SK-N-SH (cell line): ENCODE results near the gene ATP2B2. TPM values are rescaled to one million over a fixed set of nuclear protein-coding genes. Genes with fewer than 3 reads are reported as not detected.

Experiments used
- CTCF ChIA-PET: fragments of 300-600, 350-600 bp; formaldehyde crosslinking; extraction: SDS; loops from one replicate; lab custom pipeline; 2021; lab: Yijun Ruan, JAX
- POLR2A ChIA-PET: fragments of 350-600 bp; sonication (Branson Sonifier 250); formaldehyde crosslinking; extraction: SDS; loops from one replicate; lab custom pipeline; 2020; ENCODE audit warnings: antibody characterized with exemption, inconsistent platforms; lab: Yijun Ruan, JAX
- DNase-seq: peaks from one replicate; pipeline ENCODE4 v3.0.0; 2012
- H2AFZ ChIP-seq: fragments of 200-600 bp; sonication (generic); 2 replicates; pipeline ENCODE4 v1.8.1; 2016; ENCODE audit warnings: antibody characterized with exemption, mild to moderate bottlenecking, low read depth
- H3F3A ChIP-seq: fragments of 200-600 bp; sonication (generic); replicated peaks from 2 replicates; pipeline ENCODE3; 2016; ENCODE audit warnings: antibody characterized with exemption, mild to moderate bottlenecking; ENCODE audit not compliant: insufficient read depth
- H3K27ac ChIP-seq, 2 experiments: fragments of 200-500 bp in 1 of 2; fragments of 200-600 bp in 1 of 2; sonication (Bioruptor generic) in 1 of 2; sonication (generic), shearing (Covaris generic) in 1 of 2; 2 replicates each; pipeline versions ENCODE4 v1.5.1 to v1.6.1; 2014 to 2016; ENCODE audit warnings: low read depth in 2 of 2, inconsistent platforms in 1 of 2, low read length in 1 of 2, mild to moderate bottlenecking in 1 of 2, mixed read lengths in 1 of 2
- H3K27me3 ChIP-seq: fragments of 200-600 bp; sonication (generic), shearing (Covaris generic); 2 replicates; pipeline ENCODE4 v1.6.1; 2016; ENCODE audit warnings: mixed run types; ENCODE audit not compliant: insufficient read depth
- H3K36me3 ChIP-seq, 2 experiments: fragments of 200-500 bp in 1 of 2; fragments of 200-600 bp in 1 of 2; sonication (Bioruptor generic) in 1 of 2; sonication (generic) in 1 of 2; replicated peaks in 1 of 2; 2 replicates each; pipeline versions ENCODE3 to v1.5.1; 2014 to 2016; ENCODE audit warnings: low read length in 1 of 2, mild to moderate bottlenecking in 1 of 2; ENCODE audit not compliant: insufficient read depth in 2 of 2, control insufficient read depth in 1 of 2
- H3K4me1 ChIP-seq, 2 experiments: fragments of 200-500 bp in 1 of 2; fragments of 200-600 bp in 1 of 2; sonication (Bioruptor generic) in 1 of 2; sonication (generic), shearing (Covaris generic) in 1 of 2; 2 replicates each; pipeline versions ENCODE4 v1.5.1 to v1.6.1; 2014 to 2016; ENCODE audit warnings: low read depth in 1 of 2, low read length in 1 of 2, mixed run types in 1 of 2; ENCODE audit not compliant: insufficient read depth in 2 of 2, control insufficient read depth in 1 of 2
- H3K4me2 ChIP-seq: fragments of 200-600 bp; sonication (generic), shearing (Covaris generic); 2 replicates; pipeline ENCODE4 v1.6.1; 2017; ENCODE audit warnings: mixed run types
- H3K4me3 ChIP-seq, 2 experiments: fragments of 200-500 bp in 1 of 2; fragments of 200-600 bp in 1 of 2; sonication (Bioruptor generic) in 1 of 2; sonication (generic), shearing (Covaris generic) in 1 of 2; 2 replicates each; pipeline versions ENCODE4 v1.5.1 to v1.8.1; 2014 to 2016; ENCODE audit warnings: low read depth in 2 of 2, inconsistent platforms in 1 of 2, low read length in 1 of 2, mild to moderate bottlenecking in 1 of 2, mixed read lengths in 1 of 2, moderate library complexity in 1 of 2
- H3K79me2 ChIP-seq: fragments of 200-600 bp; sonication (generic); 2 replicates; pipeline ENCODE4 v1.8.1; 2017; ENCODE audit warnings: mild to moderate bottlenecking; ENCODE audit not compliant: insufficient read depth
- H3K9ac ChIP-seq: fragments of 200-600 bp; sonication (generic); 2 replicates; pipeline ENCODE4 v1.6.1; 2017; ENCODE audit warnings: mixed run types
- H3K9me2 ChIP-seq: fragments of 200-600 bp; sonication (generic); 2 replicates; pipeline ENCODE4 v1.6.1; 2017; ENCODE audit warnings: mixed run types
- H3K9me3 ChIP-seq: fragments of 200-600 bp; sonication (generic); 2 replicates; pipeline ENCODE4 v1.6.1; 2017; ENCODE audit warnings: mixed run types, mild to moderate bottlenecking, moderate library complexity
- H4K20me1 ChIP-seq: fragments of 200-600 bp; sonication (generic); 2 replicates; pipeline ENCODE4 v1.6.1; 2017; ENCODE audit warnings: mild to moderate bottlenecking, mixed run types; ENCODE audit not compliant: insufficient read depth
- CHD2 ChIP-seq: fragments of 150-350 bp; IDR thresholded peaks from 2 replicates; pipeline ENCODE4 v1.6.1; 2018; ENCODE audit warnings: low read length; ENCODE audit not compliant: partially characterized antibody
- GABPA ChIP-seq: IDR thresholded peaks from 2 replicates; pipeline ENCODE4 v1.4.0; 2012; ENCODE audit warnings: low read depth, mild to moderate bottlenecking
- GATA2 ChIP-seq: sonication (generic); formaldehyde crosslinking; IDR thresholded peaks from 2 replicates; pipeline ENCODE4 v1.5.0; 2020; ENCODE audit warnings: mild to moderate bottlenecking, missing genetic modification reagents
- JUND ChIP-seq: IDR thresholded peaks from 2 replicates; pipeline ENCODE4 v1.4.0; 2012
- MEF2A ChIP-seq: IDR thresholded peaks from 2 replicates; pipeline ENCODE4 v1.4.0; 2012; ENCODE audit warnings: low read depth, borderline replicate concordance
- MXI1 ChIP-seq: IDR thresholded peaks from 2 replicates; pipeline ENCODE4 v1.6.1; 2012; ENCODE audit warnings: mild to moderate bottlenecking, low read depth, low read length, improper control_type of control experiment
- NFIC ChIP-seq: IDR thresholded peaks from 2 replicates; pipeline ENCODE4 v1.4.0; 2012; ENCODE audit warnings: borderline replicate concordance
- NRF1 ChIP-seq: IDR thresholded peaks from 2 replicates; pipeline ENCODE4 v1.6.1; 2012; ENCODE audit warnings: low read depth, mild to moderate bottlenecking, low read length
- PBX3 ChIP-seq: IDR thresholded peaks from 2 replicates; pipeline ENCODE4; 2012
- USF2 ChIP-seq: fragments of 150-350 bp; IDR thresholded peaks from 2 replicates; pipeline ENCODE4 v1.6.1; 2017; ENCODE audit warnings: antibody characterized with exemption, low read length, low read depth, borderline replicate concordance
- WGBS: methylation state at CpG from one replicate; pipeline ENCODE4 v1.1.6; 2017; ENCODE audit warnings: low lambda C conversion rate; 5-methylcytosine and 5-hydroxymethylcytosine counted together
- polyA plus RNA-seq, 3 experiments: library from polyadenylated mRNA; depleted of rRNA; stranded (reverse); fragments of >200 nt; gene quantifications; 2 replicates each; pipeline ENCODE4 v1.2.3, GENCODE V29; 2012
- TF ChIP-seq, protein P1 (sequence below): IDR thresholded peaks from 2 replicates; pipeline ENCODE4 v1.6.1; 2012; ENCODE audit warnings: mild to moderate bottlenecking, low read depth, low read length, moderate library complexity
- TF ChIP-seq, protein P2 (sequence below): IDR thresholded peaks from 2 replicates; pipeline ENCODE4 v1.4.0; 2012; ENCODE audit warnings: low read depth, borderline replicate concordance
- TF ChIP-seq, protein P3 (sequence below): IDR thresholded peaks from 2 replicates; pipeline ENCODE4 v1.4.0; 2012; ENCODE audit warnings: low read depth, borderline replicate concordance

ATP2B2 gene
- polyA plus RNA-seq, 1 of the 3 experiments (the other 2 are of a cell fraction), result 0.15 TPM

- ChIA-PET POLR2A (no interaction called here), CTCF (no interaction called here)
- H3K36me3 ChIP-seq, result no peaks in the 10 kb centered on the region
- no peaks in the 10 kb centered on the region for H3K9me2 ChIP-seq
- no peak for DNase-seq
- no peaks in the 10 kb centered on the region for H3K9me3 ChIP-seq
- H3K4me3 ChIP-seq, result no peak overlapping the region
- H3K4me1 ChIP-seq, result peaks cover 0 to 30% of the 10 kb centered on the region in 2 experiments; a peak in 2 of 4 replicates
- no peaks in the 10 kb centered on the region for H3K79me2 ChIP-seq
- no peaks in the 10 kb centered on the region for H3F3A ChIP-seq
- no peak overlapping the region for H3K9ac ChIP-seq
- no peak overlapping the region for H3K4me2 ChIP-seq
- no peak overlapping the region for H3K27ac ChIP-seq
- no peak overlapping the region for H2AFZ ChIP-seq
- WGBS, result 45% methylated on average over 5 of the region's 5 CpGs
- H3K27me3 ChIP-seq, result peaks cover 5% of the 10 kb centered on the region; the same call in 1 of the 2 replicates
- TF ChIP-seq PBX3 (no peak), GATA2 (no peak), CHD2 (no peak), NFIC (no peak), USF2 (no peak), MEF2A (no peak), NRF1 (no peak)
- TF ChIP-seq, protein P1, sequence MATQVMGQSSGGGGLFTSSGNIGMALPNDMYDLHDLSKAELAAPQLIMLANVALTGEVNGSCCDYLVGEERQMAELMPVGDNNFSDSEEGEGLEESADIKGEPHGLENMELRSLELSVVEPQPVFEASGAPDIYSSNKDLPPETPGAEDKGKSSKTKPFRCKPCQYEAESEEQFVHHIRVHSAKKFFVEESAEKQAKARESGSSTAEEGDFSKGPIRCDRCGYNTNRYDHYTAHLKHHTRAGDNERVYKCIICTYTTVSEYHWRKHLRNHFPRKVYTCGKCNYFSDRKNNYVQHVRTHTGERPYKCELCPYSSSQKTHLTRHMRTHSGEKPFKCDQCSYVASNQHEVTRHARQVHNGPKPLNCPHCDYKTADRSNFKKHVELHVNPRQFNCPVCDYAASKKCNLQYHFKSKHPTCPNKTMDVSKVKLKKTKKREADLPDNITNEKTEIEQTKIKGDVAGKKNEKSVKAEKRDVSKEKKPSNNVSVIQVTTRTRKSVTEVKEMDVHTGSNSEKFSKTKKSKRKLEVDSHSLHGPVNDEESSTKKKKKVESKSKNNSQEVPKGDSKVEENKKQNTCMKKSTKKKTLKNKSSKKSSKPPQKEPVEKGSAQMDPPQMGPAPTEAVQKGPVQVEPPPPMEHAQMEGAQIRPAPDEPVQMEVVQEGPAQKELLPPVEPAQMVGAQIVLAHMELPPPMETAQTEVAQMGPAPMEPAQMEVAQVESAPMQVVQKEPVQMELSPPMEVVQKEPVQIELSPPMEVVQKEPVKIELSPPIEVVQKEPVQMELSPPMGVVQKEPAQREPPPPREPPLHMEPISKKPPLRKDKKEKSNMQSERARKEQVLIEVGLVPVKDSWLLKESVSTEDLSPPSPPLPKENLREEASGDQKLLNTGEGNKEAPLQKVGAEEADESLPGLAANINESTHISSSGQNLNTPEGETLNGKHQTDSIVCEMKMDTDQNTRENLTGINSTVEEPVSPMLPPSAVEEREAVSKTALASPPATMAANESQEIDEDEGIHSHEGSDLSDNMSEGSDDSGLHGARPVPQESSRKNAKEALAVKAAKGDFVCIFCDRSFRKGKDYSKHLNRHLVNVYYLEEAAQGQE, result no peak
- H4K20me1 ChIP-seq, result no peaks in the 10 kb centered on the region
These were observed 38.2 kb downstream of the ATP2B2 start for GRCh38 chr3:10467204-10467603.

DNA sequence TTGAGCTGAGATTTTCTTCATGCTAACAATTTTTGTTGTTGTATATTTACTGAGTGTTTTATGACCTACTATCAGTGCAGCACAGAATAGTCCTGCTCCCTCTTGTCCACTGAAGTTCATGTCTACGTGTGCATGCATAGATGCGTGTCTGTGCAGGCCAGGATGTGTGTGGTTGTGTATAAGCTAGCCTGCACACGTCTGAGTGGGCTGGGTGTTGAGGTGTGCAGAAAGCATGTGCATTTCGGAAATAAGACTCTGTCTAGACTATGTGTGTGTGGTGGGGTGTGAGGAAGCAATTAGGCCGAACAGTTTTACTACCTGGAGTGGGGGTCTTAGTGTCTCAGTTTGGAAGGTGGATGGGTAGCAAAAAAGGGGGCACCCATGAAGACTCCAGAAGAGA lies 39.2 kb downstream of the ATP2B2 start:
- WGBS, result 7% methylated on average over 5 of the region's 5 CpGs
- Histone ChIP-seq H3K9ac (no peak overlapping the region), H3K27me3 (peaks cover 5% of the 10 kb centered on the region; the same call in 1 of the 2 replicates), H2AFZ (no peak overlapping the region), H3K4me3 (no peak overlapping the region), H4K20me1 (no peaks in the 10 kb centered on the region), H3K79me2 (no peaks in the 10 kb centered on the region), H3K9me2 (no peaks in the 10 kb centered on the region), H3K27ac (no peak overlapping the region), H3K36me3 (no peaks in the 10 kb centered on the region), H3F3A (no peaks in the 10 kb centered on the region), H3K4me1 (peaks cover 0 to 30% of the 10 kb centered on the region in 2 experiments; a peak in 2 of 4 replicates), H3K4me2 (no peak overlapping the region), H3K9me3 (no peaks in the 10 kb centered on the region)
- ChIA-PET CTCF (interaction anchor here (1.2 to 1.3 kb wide), 2 partner anchors 21 to 273 kb away, joined by 4 to 5 read pairs; no protein-coding TSS in a partner anchor), POLR2A (interaction anchor here (0.5 kb wide), 1 partner anchor 35 kb away, joined by 4 read pairs; no protein-coding TSS in a partner anchor)
- DNase-seq, result no peak
- no peak for TF ChIP-seq USF2
- no peak for TF ChIP-seq GABPA
- TF ChIP-seq, protein P1, result no peak
- TF ChIP-seq JUND, result no peak
- TF ChIP-seq MXI1, result no peak
- TF ChIP-seq, protein P2, sequence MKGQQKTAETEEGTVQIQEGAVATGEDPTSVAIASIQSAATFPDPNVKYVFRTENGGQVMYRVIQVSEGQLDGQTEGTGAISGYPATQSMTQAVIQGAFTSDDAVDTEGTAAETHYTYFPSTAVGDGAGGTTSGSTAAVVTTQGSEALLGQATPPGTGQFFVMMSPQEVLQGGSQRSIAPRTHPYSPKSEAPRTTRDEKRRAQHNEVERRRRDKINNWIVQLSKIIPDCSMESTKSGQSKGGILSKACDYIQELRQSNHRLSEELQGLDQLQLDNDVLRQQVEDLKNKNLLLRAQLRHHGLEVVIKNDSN, result no peak
- TF ChIP-seq, protein P3, sequence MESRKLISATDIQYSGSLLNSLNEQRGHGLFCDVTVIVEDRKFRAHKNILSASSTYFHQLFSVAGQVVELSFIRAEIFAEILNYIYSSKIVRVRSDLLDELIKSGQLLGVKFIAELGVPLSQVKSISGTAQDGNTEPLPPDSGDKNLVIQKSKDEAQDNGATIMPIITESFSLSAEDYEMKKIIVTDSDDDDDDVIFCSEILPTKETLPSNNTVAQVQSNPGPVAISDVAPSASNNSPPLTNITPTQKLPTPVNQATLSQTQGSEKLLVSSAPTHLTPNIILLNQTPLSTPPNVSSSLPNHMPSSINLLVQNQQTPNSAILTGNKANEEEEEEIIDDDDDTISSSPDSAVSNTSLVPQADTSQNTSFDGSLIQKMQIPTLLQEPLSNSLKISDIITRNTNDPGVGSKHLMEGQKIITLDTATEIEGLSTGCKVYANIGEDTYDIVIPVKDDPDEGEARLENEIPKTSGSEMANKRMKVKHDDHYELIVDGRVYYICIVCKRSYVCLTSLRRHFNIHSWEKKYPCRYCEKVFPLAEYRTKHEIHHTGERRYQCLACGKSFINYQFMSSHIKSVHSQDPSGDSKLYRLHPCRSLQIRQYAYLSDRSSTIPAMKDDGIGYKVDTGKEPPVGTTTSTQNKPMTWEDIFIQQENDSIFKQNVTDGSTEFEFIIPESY, result no peak
